Measurements from ENCODE around the gene ARRB1.

ARRB1 gene

DNA sequence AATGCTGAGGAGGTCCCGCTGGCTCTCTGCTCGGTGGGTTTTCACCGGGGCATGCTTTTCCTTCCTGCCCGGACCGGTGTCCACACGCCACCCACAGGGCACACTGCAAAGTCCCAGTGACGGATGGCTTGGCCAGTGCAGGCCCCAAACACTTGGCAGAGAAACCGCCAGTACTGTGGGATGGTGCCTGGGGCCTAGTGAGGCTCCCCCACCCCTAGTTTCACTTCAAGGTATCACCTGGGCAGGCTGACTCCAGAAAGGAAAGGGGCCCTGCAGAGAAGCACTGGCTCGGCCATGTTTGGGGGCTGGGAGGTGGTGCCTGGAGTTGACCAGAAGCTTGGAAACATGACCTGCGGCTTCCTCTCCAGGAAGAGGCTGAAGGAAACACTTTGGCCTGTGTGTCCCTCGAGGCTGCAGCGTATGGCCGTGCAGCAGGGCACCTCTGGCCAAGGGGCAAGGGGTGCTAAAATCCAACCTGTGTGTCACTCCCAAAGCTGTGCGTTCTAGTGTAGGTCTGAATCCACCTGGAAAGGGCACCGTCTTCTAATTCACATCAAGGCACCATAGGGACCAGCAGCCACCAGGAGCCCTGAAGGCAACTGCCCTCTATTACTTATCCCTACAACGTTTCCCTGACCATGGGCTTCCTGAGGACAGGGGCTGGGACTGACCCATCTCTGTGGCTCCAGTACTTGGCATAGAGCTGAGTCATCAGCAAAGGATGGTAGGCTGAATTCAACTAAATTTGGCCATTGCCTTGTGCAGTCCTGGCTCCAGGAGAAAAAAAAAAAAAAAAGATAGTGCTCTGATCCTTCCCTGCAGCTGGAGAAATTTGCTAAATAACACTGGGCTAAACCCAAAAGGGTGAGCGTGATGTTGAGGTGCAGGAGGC, 88.3 kb downstream of the ARRB1 start:
- TF ChIP-seq EZH2 (optimal IDR thresholded peaks at IDR 0.05; ENCODE audit: low read depth, low read length) (no peak), EZH2phosphoT487 (IDR thresholded peaks at IDR 0.05; ENCODE audit: low read length) (no peak)
- TF ChIP-seq, protein P1, sequence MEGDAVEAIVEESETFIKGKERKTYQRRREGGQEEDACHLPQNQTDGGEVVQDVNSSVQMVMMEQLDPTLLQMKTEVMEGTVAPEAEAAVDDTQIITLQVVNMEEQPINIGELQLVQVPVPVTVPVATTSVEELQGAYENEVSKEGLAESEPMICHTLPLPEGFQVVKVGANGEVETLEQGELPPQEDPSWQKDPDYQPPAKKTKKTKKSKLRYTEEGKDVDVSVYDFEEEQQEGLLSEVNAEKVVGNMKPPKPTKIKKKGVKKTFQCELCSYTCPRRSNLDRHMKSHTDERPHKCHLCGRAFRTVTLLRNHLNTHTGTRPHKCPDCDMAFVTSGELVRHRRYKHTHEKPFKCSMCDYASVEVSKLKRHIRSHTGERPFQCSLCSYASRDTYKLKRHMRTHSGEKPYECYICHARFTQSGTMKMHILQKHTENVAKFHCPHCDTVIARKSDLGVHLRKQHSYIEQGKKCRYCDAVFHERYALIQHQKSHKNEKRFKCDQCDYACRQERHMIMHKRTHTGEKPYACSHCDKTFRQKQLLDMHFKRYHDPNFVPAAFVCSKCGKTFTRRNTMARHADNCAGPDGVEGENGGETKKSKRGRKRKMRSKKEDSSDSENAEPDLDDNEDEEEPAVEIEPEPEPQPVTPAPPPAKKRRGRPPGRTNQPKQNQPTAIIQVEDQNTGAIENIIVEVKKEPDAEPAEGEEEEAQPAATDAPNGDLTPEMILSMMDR (IDR thresholded peaks at IDR 0.05; ENCODE audit: low read length) = no peak
- Histone ChIP-seq H3K4me1 (ENCODE audit: low read length) (peaks cover 8% of the 10 kb centered on the region; the same call in 1 of the 2 replicates), H3K9me3 (replicated peaks; ENCODE audit: insufficient read depth, low read length) (no peaks in the 10 kb centered on the region), H3K9me2 (replicated peaks; ENCODE audit: insufficient read depth, low read length) (no peaks in the 10 kb centered on the region), H3K27ac (ENCODE audit: low read length) (no peak overlapping the region), H4K20me1 (ENCODE audit: insufficient read depth, low read length) (no peaks in the 10 kb centered on the region), H3K4me3 (ENCODE audit: low read length) (no peak overlapping the region), H3K9ac (ENCODE audit: low read length) (no peak overlapping the region), H3K36me3 (replicated peaks; ENCODE audit: insufficient read depth, low read length) (no peaks in the 10 kb centered on the region), H2AFZ (ENCODE audit: low read length) (no peak overlapping the region), H3F3A (ENCODE audit: insufficient read depth, low read length) (no peaks in the 10 kb centered on the region), H3K4me2 (ENCODE audit: low read depth, low read length) (no peak overlapping the region), H3K27me3 (replicated peaks; ENCODE audit: insufficient read depth, low read length) (peaks cover 3% of the 10 kb centered on the region; the same call in 1 of the 2 replicates), H3K79me2 (ENCODE audit: low read length) (no peaks in the 10 kb centered on the region)
- no peak for DNase-seq

DNA sequence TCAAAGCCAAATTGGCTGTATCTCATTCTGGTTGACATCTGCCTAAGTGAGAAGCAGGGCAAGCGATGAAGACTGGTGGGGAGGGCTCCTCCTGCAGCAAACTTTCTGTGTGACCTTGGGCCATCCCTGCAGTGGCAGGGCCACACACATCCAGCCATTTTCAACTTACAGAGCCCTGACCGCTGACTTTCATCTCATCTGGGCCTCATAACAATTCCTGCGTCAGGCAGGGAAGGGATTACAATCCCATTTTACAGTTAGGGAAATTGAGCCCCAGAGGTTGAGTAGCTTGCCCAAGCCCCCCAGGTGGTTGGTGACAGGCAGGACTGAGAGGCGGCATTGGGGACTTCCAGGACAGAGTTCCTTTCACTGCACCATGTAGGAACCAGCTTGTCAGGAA, 89.0 kb downstream of the ARRB1 start:
- Histone ChIP-seq H3K9me2 (replicated peaks; ENCODE audit: insufficient read depth, low read length) (no peaks in the 10 kb centered on the region), H3K4me1 (ENCODE audit: low read length) (peaks cover 8% of the 10 kb centered on the region; the same call in 1 of the 2 replicates), H3K9ac (ENCODE audit: low read length) (no peak overlapping the region), H3K4me3 (ENCODE audit: low read length) (no peak overlapping the region), H3K4me2 (ENCODE audit: low read depth, low read length) (no peak overlapping the region), H3K79me2 (ENCODE audit: low read length) (no peaks in the 10 kb centered on the region), H3K9me3 (replicated peaks; ENCODE audit: insufficient read depth, low read length) (no peaks in the 10 kb centered on the region), H3K27ac (ENCODE audit: low read length) (no peak overlapping the region), H3F3A (ENCODE audit: insufficient read depth, low read length) (no peaks in the 10 kb centered on the region), H3K27me3 (replicated peaks; ENCODE audit: insufficient read depth, low read length) (no peaks in the 10 kb centered on the region), H2AFZ (ENCODE audit: low read length) (no peak overlapping the region), H3K36me3 (replicated peaks; ENCODE audit: insufficient read depth, low read length) (no peaks in the 10 kb centered on the region), H4K20me1 (ENCODE audit: insufficient read depth, low read length) (no peaks in the 10 kb centered on the region)
- TF ChIP-seq, protein P1 (IDR thresholded peaks at IDR 0.05; ENCODE audit: low read length) = no peak
- TF ChIP-seq EZH2phosphoT487 (IDR thresholded peaks at IDR 0.05; ENCODE audit: low read length) = no peak
- TF ChIP-seq EZH2 (optimal IDR thresholded peaks at IDR 0.05; ENCODE audit: low read depth, low read length) = no peak
- no peak for DNase-seq

DNA sequence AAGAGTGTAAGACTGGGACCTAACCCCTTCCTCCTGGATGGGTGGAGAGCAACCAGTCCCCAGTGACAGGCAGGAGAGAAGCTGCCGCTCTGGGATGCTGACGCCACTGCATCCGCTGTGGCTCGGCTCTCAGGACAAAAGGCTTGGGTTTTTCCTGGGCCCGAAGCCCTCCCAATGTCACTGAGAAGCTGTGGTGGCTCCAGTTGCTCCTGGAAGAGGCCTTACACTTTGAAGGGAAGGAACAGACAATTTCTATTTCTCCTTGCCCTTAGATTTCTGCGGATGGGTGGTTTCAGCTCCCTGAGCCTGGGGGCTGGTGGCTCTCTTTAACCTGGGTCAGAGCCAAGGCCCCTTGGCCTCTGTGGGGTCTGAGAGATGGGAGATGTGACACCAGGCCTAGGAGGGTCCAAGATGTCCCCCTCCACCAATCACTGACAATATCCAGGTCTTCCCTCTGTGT, 89.5 kb downstream of the ARRB1 start:
- Histone ChIP-seq H3K27ac (ENCODE audit: low read length) (no peak overlapping the region), H4K20me1 (ENCODE audit: insufficient read depth, low read length) (no peaks in the 10 kb centered on the region), H2AFZ (ENCODE audit: low read length) (no peak overlapping the region), H3K9me3 (replicated peaks; ENCODE audit: insufficient read depth, low read length) (no peaks in the 10 kb centered on the region), H3K36me3 (replicated peaks; ENCODE audit: insufficient read depth, low read length) (no peaks in the 10 kb centered on the region), H3K27me3 (replicated peaks; ENCODE audit: insufficient read depth, low read length) (no peaks in the 10 kb centered on the region), H3K4me1 (ENCODE audit: low read length) (peaks cover 8% of the 10 kb centered on the region; the same call in 1 of the 2 replicates), H3K79me2 (ENCODE audit: low read length) (no peaks in the 10 kb centered on the region), H3K9me2 (replicated peaks; ENCODE audit: insufficient read depth, low read length) (no peaks in the 10 kb centered on the region), H3K9ac (ENCODE audit: low read length) (no peak overlapping the region), H3K4me3 (ENCODE audit: low read length) (no peak overlapping the region), H3K4me2 (ENCODE audit: low read depth, low read length) (no peak overlapping the region), H3F3A (ENCODE audit: insufficient read depth, low read length) (no peaks in the 10 kb centered on the region)
- TF ChIP-seq, protein P1 (IDR thresholded peaks at IDR 0.05; ENCODE audit: low read length) = no peak
- no peak for DNase-seq
